ENCODE measurements around the gene GDPD2.

The GDPD2 gene

DNA sequence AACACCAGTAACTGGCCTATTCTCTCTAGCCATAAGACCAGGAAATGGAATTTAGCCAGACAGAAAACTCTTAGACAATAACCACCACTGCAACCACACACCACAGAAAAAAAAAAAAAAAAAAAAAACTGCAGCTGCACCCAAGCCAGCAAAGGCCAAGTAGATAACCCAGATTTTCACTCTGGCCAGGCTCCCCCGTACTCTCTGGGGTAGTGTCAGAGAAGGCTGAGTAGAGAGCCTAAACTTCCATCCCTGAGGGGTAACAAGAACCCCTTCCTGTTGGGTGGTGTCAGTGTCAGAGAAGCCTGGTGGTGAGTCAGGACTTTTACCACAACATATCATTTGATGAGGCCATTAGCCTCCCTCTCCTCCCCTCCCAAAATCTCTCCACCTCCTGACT is 15.9 kb downstream of the GDPD2 start:
- H3K36me3 ChIP-seq (ENCODE audit: control insufficient read depth, low read depth, low read length) = no peaks in the 10 kb centered on the region
- H3K27ac ChIP-seq (ENCODE audit: low read length) = no peak overlapping the region
- no peaks in the 10 kb centered on the region for H3K4me1 ChIP-seq (ENCODE audit: control insufficient read depth, low read depth, low read length)
- no peak overlapping the region for H3K4me3 ChIP-seq (ENCODE audit: low read length)
- H3K27me3 ChIP-seq (ENCODE audit: control insufficient read depth, insufficient read depth, low read length) = no peaks in the 10 kb centered on the region
- H3K9me3 ChIP-seq (ENCODE audit: control insufficient read depth, low read depth, low read length) = no peaks in the 10 kb centered on the region
- no peak overlapping the region for H3K9ac ChIP-seq (ENCODE audit: low read length)

DNA sequence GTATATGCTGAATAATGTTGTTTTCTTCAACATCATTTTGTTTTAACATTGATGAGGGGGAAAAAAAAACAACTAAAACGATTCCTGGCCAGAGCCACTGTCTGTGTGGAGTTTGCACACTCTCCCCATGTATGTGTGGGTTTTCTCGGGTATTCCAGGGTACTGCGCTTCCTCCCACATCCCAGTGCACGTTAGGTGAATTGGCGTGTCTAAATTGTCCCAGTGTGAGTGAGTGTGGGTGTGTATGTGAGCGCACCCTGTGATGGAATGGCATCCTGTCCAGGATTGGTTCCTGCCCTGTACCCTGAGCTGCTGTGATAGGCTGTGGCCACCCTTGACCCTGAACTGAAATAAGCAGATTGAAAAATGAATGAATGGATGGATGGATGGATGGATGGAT is 19.1 kb downstream of the GDPD2 start:
- Histone ChIP-seq H3K9me3 (ENCODE audit: control insufficient read depth, low read depth, low read length) (no peaks in the 10 kb centered on the region), H3K27ac (ENCODE audit: low read length) (no peak overlapping the region), H3K4me3 (ENCODE audit: low read length) (no peak overlapping the region), H3K36me3 (ENCODE audit: control insufficient read depth, low read depth, low read length) (no peaks in the 10 kb centered on the region), H3K4me1 (ENCODE audit: control insufficient read depth, low read depth, low read length) (no peaks in the 10 kb centered on the region), H3K9ac (ENCODE audit: low read length) (no peak overlapping the region), H3K27me3 (ENCODE audit: control insufficient read depth, insufficient read depth, low read length) (peaks cover 11% of the 10 kb centered on the region)

DNA sequence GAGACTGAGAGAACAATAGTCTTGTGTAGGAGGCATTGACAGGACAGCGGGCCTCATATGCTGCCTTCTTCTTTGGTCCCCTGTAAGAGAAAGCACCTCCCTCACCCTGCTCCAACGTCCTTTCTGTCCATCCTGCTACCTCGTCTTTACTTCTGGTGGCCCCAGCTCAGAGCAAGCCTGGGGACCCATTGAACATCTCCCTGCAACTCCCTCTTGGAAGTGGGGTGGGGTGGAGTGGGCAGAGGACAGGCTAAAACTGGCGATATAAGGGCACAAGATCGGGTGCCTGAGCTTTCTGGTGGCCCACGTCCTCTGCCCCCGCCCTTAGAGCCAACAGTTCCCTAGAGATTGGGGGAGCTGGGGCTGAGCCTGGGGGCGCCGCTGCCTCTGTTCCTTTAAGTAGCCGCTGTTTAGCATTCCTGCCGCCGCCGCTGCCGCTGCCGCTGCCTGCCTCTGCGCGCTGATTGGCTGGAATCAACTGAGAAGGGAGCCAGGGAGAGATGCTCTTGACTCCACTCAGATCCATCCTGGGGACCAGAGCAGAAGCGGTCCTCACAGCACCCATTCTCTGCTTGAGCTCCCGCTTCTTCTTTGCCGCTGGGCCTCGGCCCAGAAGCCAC is 21.3 kb downstream of the GDPD2 start, which contains the start of gene DLG3:
TSS of gene DLG3 (plus strand) at position 510 of the 620 bp plus-strand sequence. CDS start 367 bp downstream, outside the sequence.
- H3K27me3 ChIP-seq (ENCODE audit: control insufficient read depth, insufficient read depth, low read length) = peaks cover 11% of the 10 kb centered on the region
- no peak within 1 kb of the TSS for H3K27ac ChIP-seq (ENCODE audit: low read length)
- H3K9ac ChIP-seq (ENCODE audit: low read length) = no peak within 1 kb of the TSS
- H3K36me3 ChIP-seq (ENCODE audit: control insufficient read depth, low read depth, low read length) = no peaks in the 10 kb centered on the region
- no peaks in the 10 kb centered on the region for H3K4me1 ChIP-seq (ENCODE audit: control insufficient read depth, low read depth, low read length)
- peaks cover 5% of the 10 kb centered on the region for H3K9me3 ChIP-seq (ENCODE audit: control insufficient read depth, low read depth, low read length)
- H3K4me3 ChIP-seq (ENCODE audit: low read length) = peak within 1 kb of the TSS; percentile 30

DNA sequence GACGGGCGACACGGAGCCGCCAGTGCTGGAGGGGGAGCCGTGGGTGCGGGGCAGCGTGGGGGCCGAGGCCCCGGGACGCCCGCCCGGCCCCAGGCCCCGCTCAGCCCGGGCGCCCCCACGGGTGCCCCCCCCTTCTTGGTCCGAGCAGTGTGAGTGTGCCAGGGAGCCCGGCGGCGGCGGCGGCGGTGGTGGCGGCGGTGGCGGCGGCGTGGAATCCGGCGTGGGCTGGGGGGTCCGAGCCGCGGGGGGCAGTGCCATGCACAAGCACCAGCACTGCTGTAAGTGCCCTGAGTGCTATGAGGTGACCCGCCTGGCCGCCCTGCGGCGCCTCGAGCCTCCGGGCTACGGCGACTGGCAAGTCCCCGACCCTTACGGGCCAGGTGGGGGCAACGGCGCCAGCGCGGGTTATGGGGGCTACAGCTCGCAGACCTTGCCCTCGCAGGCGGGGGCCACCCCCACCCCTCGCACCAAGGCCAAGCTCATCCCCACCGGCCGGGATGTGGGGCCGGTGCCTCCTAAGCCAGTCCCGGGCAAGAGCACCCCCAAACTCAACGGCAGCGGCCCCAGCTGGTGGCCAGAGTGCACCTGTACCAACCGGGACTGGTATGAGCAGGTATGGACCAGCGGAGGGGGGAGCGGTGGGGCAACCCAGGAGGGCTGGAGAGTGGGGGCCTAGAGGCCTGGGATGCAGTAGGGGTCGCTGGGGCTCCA is 22.0 kb downstream of the GDPD2 start:
- no peaks in the 10 kb centered on the region for H3K36me3 ChIP-seq (ENCODE audit: control insufficient read depth, low read depth, low read length)
- H3K9me3 ChIP-seq (ENCODE audit: control insufficient read depth, low read depth, low read length) = peaks cover 5% of the 10 kb centered on the region
- H3K4me3 ChIP-seq (ENCODE audit: low read length) = peak overlapping the region; percentile 30
- peaks cover 11% of the 10 kb centered on the region for H3K27me3 ChIP-seq (ENCODE audit: control insufficient read depth, insufficient read depth, low read length)
- no peak overlapping the region for H3K27ac ChIP-seq (ENCODE audit: low read length)
- no peak overlapping the region for H3K9ac ChIP-seq (ENCODE audit: low read length)
- H3K4me1 ChIP-seq (ENCODE audit: control insufficient read depth, low read depth, low read length) = no peaks in the 10 kb centered on the region

DNA sequence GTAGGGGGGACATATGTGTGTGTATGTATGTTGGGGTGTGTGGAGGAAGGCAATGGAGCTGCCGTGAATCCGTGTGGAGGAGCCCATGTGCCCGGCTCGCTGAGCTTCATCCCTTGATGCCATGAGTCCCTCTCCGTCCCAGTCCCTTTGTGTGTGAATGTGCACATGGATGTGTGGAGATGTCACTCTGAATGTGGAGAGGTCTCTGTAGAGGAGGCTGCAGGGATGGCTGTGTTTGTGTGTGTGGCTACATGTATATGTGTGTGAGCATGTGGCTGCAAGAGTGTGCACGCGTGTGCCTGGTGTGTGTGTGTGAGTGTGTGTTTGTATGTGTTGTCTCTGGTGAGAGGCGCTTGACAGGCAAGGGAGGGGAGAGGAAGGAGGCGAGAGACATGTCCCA is 22.8 kb downstream of the GDPD2 start:
- no peak overlapping the region for H3K4me3 ChIP-seq (ENCODE audit: low read length)

DNA sequence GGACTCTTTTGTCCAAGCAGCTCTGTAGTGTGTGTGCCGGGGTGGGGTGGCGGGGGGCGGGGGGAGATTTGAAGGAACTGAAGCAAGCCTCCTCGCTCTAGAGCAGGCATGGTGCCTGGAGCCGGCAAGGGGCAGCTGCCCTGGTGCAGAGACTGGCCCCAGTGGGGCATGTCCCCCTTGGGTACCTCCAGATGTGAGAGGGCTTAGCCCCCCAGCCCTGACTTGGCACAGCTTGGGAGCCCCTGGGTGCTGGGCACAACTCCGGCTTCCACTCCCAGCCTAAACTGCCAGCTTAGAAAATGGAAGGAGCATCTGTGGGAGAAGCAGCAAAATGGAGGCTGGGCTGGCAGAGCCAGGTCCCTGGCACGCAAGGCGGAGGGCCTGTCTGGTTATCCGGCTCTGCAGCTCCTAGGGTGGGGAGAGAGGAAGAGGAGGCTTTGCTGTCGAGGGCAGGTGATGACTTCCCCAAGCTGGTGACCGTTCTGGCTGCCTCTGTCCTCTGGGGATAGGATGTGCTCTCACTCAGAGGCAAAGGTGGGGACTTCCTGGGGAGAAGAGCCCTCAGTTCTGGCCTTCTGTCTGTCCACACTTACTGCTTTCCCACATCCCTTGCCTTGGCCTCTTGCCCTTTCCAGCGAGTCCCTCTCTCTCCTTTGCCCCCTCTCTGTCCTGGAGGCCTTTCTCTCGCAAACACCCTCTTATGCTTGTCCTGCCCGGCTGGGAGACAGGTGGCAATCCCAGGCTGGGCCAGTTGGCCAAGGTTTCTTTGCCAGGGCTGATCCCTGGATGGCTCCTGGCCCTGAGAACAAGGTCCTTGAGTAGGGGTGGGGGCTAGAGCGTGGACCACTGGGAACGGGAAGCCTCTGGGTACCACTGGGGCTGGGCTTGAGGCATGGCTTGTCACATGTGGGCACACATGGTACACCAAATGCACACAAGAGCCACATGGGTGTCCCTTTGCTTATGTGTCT is 23.6 kb downstream of the GDPD2 start:
- Histone ChIP-seq H3K4me3 (ENCODE audit: low read length) (no peak overlapping the region), H3K27ac (ENCODE audit: low read length) (no peak overlapping the region), H3K4me1 (ENCODE audit: control insufficient read depth, low read depth, low read length) (no peaks in the 10 kb centered on the region), H3K27me3 (ENCODE audit: control insufficient read depth, insufficient read depth, low read length) (peaks cover 11% of the 10 kb centered on the region), H3K9ac (ENCODE audit: low read length) (no peak overlapping the region), H3K36me3 (ENCODE audit: control insufficient read depth, low read depth, low read length) (no peaks in the 10 kb centered on the region), H3K9me3 (ENCODE audit: control insufficient read depth, low read depth, low read length) (peaks cover 5% of the 10 kb centered on the region)

More for the DNA sequence above, 22.8 kb downstream of the GDPD2 start:
- H3K27ac ChIP-seq (ENCODE audit: low read length) = no peak overlapping the region
- no peak overlapping the region for H3K9ac ChIP-seq (ENCODE audit: low read length)
- peaks cover 5% of the 10 kb centered on the region for H3K9me3 ChIP-seq (ENCODE audit: control insufficient read depth, low read depth, low read length)
- H3K27me3 ChIP-seq (ENCODE audit: control insufficient read depth, insufficient read depth, low read length) = peaks cover 11% of the 10 kb centered on the region
- H3K4me1 ChIP-seq (ENCODE audit: control insufficient read depth, low read depth, low read length) = no peaks in the 10 kb centered on the region
- no peaks in the 10 kb centered on the region for H3K36me3 ChIP-seq (ENCODE audit: control insufficient read depth, low read depth, low read length)

DNA sequence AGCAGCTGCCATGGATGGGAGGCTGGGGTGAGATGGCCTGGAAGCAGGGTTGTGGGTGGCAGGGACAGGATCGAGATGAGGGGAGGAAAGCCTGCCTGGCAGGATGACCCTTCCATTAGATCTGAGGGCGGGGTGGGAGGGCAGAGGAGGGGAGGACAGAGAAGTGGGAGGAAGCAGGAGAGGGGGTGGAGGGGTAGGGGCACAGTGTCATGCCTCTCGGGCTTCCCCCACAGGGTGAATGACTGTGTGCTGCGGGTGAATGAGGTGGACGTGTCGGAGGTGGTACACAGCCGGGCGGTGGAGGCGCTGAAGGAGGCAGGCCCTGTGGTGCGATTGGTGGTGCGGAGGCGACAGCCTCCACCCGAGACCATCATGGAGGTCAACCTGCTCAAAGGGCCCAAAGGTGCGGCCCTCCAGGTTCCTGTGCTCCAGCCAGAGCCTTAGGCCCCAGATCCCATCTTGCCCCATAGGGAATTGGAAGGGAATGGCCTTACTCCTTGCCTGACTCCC is 26.4 kb downstream of the GDPD2 start:
- Histone ChIP-seq H3K9me3 (ENCODE audit: control insufficient read depth, low read depth, low read length) (peaks cover 5% of the 10 kb centered on the region), H3K27ac (ENCODE audit: low read length) (no peak overlapping the region), H3K27me3 (ENCODE audit: control insufficient read depth, insufficient read depth, low read length) (peaks cover 11% of the 10 kb centered on the region), H3K4me1 (ENCODE audit: control insufficient read depth, low read depth, low read length) (no peaks in the 10 kb centered on the region), H3K9ac (ENCODE audit: low read length) (no peak overlapping the region), H3K36me3 (ENCODE audit: control insufficient read depth, low read depth, low read length) (no peaks in the 10 kb centered on the region), H3K4me3 (ENCODE audit: low read length) (no peak overlapping the region)

DNA sequence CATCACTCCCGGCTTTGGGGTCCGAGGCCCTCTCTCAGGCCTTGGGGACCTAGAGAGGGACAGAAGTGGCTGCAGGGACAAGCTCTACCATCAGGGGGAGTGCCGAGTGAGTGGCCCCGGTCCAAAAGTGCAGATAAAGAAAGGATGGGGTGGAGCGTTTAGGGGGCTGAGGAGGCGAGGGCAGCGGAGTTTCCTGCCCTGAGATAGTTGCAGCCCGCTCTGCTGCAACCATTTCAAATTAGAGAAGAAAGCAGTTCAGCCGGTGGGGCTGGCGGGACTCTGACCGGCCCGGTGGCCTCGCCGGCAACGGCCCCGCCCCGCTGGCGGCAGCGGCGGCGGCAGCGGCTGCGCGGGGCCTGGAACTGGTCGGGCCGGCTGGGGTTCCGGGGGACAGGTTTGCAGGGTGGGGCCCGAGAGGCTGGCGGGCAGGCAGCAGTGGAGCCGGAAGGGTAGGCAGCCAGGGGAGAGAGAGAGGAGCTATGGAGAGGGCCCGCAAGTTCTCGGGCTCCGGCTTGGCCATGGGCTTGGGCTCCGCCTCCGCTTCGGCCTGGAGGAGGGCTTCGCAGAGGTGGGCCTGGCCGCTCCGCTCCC is 29.1 kb downstream of the GDPD2 start:
- Histone ChIP-seq H3K4me3 (ENCODE audit: low read length) (peak overlapping the region; percentile 46), H3K27ac (ENCODE audit: low read length) (no peak overlapping the region), H3K9me3 (ENCODE audit: control insufficient read depth, low read depth, low read length) (peaks cover 5% of the 10 kb centered on the region), H3K27me3 (ENCODE audit: control insufficient read depth, insufficient read depth, low read length) (no peaks in the 10 kb centered on the region), H3K9ac (ENCODE audit: low read length) (peak overlapping the region; percentile 24), H3K4me1 (ENCODE audit: control insufficient read depth, low read depth, low read length) (no peaks in the 10 kb centered on the region), H3K36me3 (ENCODE audit: control insufficient read depth, low read depth, low read length) (no peaks in the 10 kb centered on the region)

DNA sequence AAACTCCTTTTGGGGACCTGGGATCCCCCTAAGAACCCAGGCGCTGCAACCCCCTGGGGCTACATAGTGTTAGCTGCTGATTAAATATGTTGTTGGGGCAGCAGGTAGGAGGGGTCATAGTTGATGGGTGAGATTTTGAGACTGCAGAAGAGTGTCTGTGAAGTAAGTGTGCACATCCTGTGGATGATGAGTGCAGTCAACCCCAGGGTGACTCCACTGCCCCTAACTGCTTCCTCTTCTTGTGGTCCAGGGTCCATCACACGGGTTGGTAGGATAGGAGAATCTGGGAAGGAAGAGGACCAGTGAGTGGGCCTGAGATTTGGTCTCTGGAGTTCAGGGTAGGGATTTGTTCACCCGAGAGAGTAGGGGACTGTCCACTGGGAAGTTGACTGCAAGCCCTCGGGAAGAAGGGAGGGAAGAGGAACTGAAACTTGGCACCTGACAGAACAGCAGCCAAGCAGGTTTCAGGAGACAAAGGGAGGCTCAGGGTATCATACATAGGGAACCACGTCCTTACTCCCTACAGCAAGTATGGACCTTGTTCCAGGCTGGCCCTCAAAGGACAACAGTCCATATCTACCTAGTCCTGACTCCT is 30.0 kb downstream of the GDPD2 start:
- H3K27me3 ChIP-seq (ENCODE audit: control insufficient read depth, insufficient read depth, low read length) = no peaks in the 10 kb centered on the region
- H3K4me3 ChIP-seq (ENCODE audit: low read length) = peak overlapping the region; percentile 46
- H3K36me3 ChIP-seq (ENCODE audit: control insufficient read depth, low read depth, low read length) = no peaks in the 10 kb centered on the region
- no peak overlapping the region for H3K27ac ChIP-seq (ENCODE audit: low read length)
- H3K9ac ChIP-seq (ENCODE audit: low read length) = peak overlapping the region; percentile 24
- no peaks in the 10 kb centered on the region for H3K4me1 ChIP-seq (ENCODE audit: control insufficient read depth, low read depth, low read length)
- peaks cover 2% of the 10 kb centered on the region for H3K9me3 ChIP-seq (ENCODE audit: control insufficient read depth, low read depth, low read length)

DNA sequence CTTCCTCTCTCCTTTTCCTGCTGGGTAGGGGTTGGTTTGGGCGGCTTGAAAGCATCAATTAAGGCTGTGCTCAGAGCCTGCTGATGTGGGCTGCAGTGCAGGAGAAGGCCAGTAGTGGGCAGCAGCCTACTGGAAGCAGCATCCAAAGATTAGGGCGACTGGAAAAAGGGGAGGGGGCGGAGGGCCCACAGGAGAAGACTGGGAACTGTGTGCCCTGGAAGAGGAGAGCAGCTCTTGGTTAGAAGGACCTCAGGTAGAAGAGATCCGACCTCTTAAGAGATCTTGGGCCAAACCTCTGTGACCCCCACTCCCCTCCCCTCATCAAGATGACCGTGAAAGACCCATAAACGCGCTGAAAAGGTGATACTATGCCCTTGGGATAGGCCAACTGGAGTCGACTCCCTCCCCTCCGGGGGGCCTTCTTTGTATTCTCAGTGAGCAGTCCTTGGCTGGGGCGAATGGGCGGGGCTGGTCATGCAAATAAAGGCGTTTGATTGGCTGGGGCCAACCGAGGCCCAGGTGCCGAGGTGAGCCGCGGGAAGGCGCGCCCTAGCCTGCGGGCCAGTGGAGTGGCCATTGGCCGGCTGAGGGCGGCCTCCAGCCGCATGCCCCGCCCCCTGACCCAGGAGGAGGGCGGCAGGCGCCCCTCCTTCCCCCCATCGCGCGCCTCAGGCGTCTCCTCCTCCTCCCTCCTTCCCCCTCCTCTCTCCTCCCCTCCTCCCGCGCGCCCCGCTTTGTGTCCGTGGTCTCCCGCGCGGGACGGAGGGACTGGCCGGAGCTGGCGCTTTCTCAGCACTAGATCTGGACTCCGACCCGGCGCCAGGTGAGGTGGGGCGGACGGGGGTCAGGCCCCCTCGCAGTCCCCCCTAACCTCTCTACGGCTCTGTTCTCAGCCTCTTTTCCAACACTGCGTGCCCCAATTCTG is 31.6 kb downstream of the GDPD2 start:
- Histone ChIP-seq H3K27ac (ENCODE audit: low read length) (peak overlapping the region; percentile 63), H3K27me3 (ENCODE audit: control insufficient read depth, insufficient read depth, low read length) (no peaks in the 10 kb centered on the region), H3K4me1 (ENCODE audit: control insufficient read depth, low read depth, low read length) (no peaks in the 10 kb centered on the region), H3K9ac (ENCODE audit: low read length) (peak overlapping the region; percentile 80), H3K4me3 (ENCODE audit: low read length) (peak overlapping the region; percentile 65), H3K9me3 (ENCODE audit: control insufficient read depth, low read depth, low read length) (no peaks in the 10 kb centered on the region), H3K36me3 (ENCODE audit: control insufficient read depth, low read depth, low read length) (peaks cover 7% of the 10 kb centered on the region)
